Neutrophil (primary cell): Measurements from ENCODE around the gene VWA3A.

Experiments
- H3K27ac ChIP-seq: fragments of 200-600 bp; sonication (generic); 2 replicates; pipeline ENCODE4 v1.5.1; 2016; ENCODE audit warnings: mild to moderate bottlenecking, moderate library complexity
- H3K27me3 ChIP-seq: fragments of 200-600 bp; sonication (generic); 2 replicates; pipeline ENCODE4 v1.6.0; 2016; ENCODE audit warnings: mild to moderate bottlenecking
- H3K36me3 ChIP-seq: fragments of 200-600 bp; sonication (generic); 2 replicates; pipeline ENCODE4 v1.5.1; 2017
- H3K4me1 ChIP-seq, 2 experiments: fragments of 200-600 bp in 1 of 2; sonication (generic) in 1 of 2; 1 replicate in 1 of 2; 2 replicates in 1 of 2; pipeline versions ENCODE4 v1.5.1 to v1.6.1; 2013 to 2016; ENCODE audit warnings: low read depth in 1 of 2, low read length in 1 of 2, mild to moderate bottlenecking in 1 of 2, moderate library complexity in 1 of 2; ENCODE audit not compliant: control insufficient read depth in 1 of 2, insufficient read depth in 1 of 2
- H3K4me3 ChIP-seq, 2 experiments: fragments of 200-600 bp in 1 of 2; sonication (generic) in 1 of 2; 1 replicate in 1 of 2; 2 replicates in 1 of 2; pipeline ENCODE4 v1.5.1; 2013 to 2016; ENCODE audit warnings: low read depth in 1 of 2, low read length in 1 of 2, mild to moderate bottlenecking in 1 of 2, moderate library complexity in 1 of 2
- H3K9me3 ChIP-seq: fragments of 200-600 bp; sonication (generic); 2 replicates; pipeline ENCODE4 v1.5.1; 2016
- TF ChIP-seq, protein P1 (sequence below): fragments of 200-600 bp; sonication (generic); IDR thresholded peaks from 2 replicates; pipeline ENCODE4 v1.5.1; 2016; ENCODE audit warnings: antibody characterized with exemption

Gene VWA3A

DNA sequence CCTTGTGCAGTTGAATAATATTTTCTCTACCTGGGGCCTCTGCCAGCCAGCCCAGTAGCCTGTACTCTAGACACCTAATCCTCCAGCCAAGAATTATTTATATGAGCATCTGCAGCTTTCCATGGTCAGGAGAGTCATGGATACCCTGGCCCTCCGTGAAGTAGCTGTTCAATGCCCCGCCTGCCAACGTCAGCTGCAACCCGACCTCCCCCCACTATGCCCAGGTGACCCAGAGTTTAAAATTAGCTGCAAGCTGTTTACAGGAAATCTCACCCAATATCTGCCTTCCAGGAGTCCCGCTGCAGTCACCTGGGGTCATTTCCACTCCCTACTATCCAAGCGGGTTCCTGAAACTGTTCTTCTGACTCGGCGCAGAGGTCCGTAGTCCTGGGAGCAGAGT, 82.3 kb downstream of the VWA3A start:
- Histone ChIP-seq H3K9me3 (no peaks in the 10 kb centered on the region), H3K27me3 (no peaks in the 10 kb centered on the region), H3K36me3 (no peaks in the 10 kb centered on the region), H3K27ac (no peak overlapping the region), H3K4me3 (no peak overlapping the region), H3K4me1 (no peaks in the 10 kb centered on the region)
- TF ChIP-seq, protein P1, sequence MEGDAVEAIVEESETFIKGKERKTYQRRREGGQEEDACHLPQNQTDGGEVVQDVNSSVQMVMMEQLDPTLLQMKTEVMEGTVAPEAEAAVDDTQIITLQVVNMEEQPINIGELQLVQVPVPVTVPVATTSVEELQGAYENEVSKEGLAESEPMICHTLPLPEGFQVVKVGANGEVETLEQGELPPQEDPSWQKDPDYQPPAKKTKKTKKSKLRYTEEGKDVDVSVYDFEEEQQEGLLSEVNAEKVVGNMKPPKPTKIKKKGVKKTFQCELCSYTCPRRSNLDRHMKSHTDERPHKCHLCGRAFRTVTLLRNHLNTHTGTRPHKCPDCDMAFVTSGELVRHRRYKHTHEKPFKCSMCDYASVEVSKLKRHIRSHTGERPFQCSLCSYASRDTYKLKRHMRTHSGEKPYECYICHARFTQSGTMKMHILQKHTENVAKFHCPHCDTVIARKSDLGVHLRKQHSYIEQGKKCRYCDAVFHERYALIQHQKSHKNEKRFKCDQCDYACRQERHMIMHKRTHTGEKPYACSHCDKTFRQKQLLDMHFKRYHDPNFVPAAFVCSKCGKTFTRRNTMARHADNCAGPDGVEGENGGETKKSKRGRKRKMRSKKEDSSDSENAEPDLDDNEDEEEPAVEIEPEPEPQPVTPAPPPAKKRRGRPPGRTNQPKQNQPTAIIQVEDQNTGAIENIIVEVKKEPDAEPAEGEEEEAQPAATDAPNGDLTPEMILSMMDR, result no peak

DNA sequence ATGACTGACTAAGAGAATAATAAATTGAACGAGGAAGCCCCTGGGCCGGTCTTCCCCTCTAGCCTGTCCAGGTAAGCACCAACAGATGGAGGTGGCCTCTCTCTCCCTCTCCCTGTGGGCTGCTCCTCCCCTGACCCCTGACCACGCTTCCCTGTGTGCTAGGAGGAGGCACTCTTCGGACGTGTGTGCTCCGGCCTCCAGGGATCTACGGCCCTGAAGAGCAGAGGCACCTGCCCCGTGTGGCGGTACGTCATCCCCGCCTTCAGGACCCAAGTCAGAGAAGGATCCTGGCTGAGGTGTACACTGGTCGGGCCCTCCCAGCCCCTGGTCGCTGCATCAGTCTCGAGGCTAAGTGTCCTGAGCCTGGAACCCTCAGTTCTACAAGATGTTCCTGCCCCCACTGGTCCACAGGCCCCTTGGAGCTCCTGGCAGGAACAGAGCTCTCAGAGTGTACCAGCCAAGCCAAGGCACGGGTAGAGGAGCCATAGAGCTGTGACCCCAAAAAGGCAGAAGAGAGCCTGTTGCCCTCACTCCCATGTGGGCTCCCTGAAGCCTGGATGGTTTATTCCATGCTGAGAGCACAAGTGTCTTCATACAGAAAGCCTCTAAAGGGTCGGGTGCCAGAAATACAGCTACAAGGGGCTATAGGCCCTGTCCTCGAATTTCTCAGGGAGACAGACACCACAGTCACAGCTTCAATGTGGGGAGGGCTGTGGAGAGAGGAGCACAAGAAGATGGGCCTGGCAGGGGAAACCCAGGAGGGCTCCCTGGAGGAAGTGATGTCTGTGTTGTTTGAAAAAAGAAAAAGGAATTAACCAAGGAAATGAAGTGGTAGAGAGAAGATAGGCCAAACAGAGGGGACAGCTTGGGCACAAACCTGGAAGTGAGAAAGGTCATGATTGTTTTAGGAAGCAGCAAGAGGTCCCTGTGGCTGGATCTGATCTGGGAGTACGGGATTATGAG, 85.9 kb downstream of the VWA3A start:
- Histone ChIP-seq H3K4me3 (no peak overlapping the region), H3K27ac (no peak overlapping the region), H3K9me3 (no peaks in the 10 kb centered on the region), H3K36me3 (no peaks in the 10 kb centered on the region), H3K27me3 (no peaks in the 10 kb centered on the region), H3K4me1 (no peaks in the 10 kb centered on the region)
- TF ChIP-seq, protein P1, result no peak

DNA sequence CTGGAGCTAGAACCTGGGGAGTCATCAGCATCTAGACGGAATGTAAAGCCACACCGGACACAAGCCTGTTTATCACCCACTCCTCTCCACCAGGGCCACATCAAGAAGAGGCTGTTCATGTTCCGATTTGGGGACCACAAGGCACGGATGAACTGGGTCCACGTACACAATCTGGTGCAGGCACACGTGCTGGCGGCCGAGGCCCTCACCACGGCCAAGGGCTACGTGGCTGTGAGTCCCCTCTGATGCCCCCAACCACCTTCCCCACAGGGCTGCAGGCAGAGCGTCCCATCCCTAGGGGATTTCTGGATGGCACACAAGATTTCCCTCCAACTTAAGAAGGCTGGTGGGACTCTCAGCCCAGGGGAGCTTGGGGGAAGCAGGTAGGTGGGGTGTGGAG, 89.1 kb downstream of the VWA3A start:
- TF ChIP-seq, protein P1, result no peak
- no peak overlapping the region for H3K4me3 ChIP-seq
- H3K36me3 ChIP-seq, result no peaks in the 10 kb centered on the region
- H3K27ac ChIP-seq, result no peak overlapping the region
- no peaks in the 10 kb centered on the region for H3K9me3 ChIP-seq
- H3K4me1 ChIP-seq, result no peaks in the 10 kb centered on the region
- H3K27me3 ChIP-seq, result no peaks in the 10 kb centered on the region

DNA sequence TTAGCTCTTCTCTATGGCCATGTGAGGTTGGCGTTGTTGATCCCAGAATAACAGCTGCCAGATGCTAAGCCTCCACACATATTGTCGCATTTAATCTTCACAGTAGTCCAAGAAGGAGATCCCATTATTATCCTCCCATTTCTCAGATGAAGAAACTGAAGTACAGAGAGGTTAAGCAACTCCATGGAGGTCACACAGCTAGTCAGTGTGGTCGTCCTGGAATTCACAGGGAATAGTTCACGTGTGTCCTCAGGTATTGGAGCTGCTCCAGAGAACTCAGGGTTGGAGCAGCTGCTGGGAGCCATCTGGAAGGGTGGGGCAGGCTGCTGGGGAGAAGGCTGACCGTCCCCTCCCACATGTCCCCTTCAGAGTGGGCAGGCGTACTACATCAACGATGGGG, 89.5 kb downstream of the VWA3A start:
- H3K27me3 ChIP-seq, result no peaks in the 10 kb centered on the region
- no peaks in the 10 kb centered on the region for H3K4me1 ChIP-seq
- H3K9me3 ChIP-seq, result no peaks in the 10 kb centered on the region
- H3K36me3 ChIP-seq, result no peaks in the 10 kb centered on the region
- no peak overlapping the region for H3K27ac ChIP-seq
- TF ChIP-seq, protein P1, result no peak
- no peak overlapping the region for H3K4me3 ChIP-seq

DNA sequence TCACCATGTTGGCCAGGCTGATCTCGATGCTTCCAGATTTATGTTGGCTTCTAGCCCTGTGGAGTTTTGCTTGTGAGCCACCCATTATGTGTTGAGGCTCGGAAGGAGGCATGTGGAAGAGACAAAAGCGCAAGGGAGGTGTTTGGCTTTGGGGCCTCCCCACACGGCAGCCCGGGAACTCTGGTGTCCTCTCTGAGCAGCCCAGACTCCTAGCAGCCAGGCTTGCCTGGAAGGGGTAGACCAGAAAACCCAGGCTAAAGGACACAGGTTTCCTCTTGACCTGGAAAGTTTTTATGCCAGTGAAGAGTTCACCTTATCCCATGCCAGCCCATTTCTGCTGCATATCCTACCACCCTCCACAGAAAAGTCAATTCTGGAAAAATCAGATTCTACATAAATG, 91.0 kb downstream of the VWA3A start:
- Histone ChIP-seq H3K27ac (no peak overlapping the region), H3K27me3 (no peaks in the 10 kb centered on the region), H3K4me1 (no peaks in the 10 kb centered on the region), H3K4me3 (no peak overlapping the region), H3K36me3 (no peaks in the 10 kb centered on the region), H3K9me3 (no peaks in the 10 kb centered on the region)
- TF ChIP-seq, protein P1, result no peak
